GM23248 (cell line): ENCODE results near the gene MUC2.

Source experiments
- EZH2 ChIP-seq: fragments of 200-600 bp; sonication (generic); IDR thresholded peaks from 2 replicates; pipeline ENCODE4 v1.6.1; 2018; ENCODE audit warnings: antibody characterized with exemption, mild to moderate bottlenecking; ENCODE audit not compliant: insufficient read depth, poor library complexity, severe bottlenecking
- EZH2phosphoT487 ChIP-seq: fragments of 200-600 bp; sonication (generic); IDR thresholded peaks from 2 replicates; pipeline ENCODE4 v1.6.1; 2018; ENCODE audit warnings: antibody characterized with exemption, moderate library complexity, mild to moderate bottlenecking, low read depth; ENCODE audit not compliant: insufficient read depth

- TF ChIP-seq EZH2, result no peak
- no peak for TF ChIP-seq EZH2phosphoT487
Observed at GRCh38 chr11:1091332-1092083, 16.8 kb downstream of the MUC2 start.
